Loucy (cell line): ENCODE results near the gene OXTR.

ENCODE experiments used
- H2AFZ ChIP-seq: fragments of 200-600 bp; sonication (generic); 2 replicates; pipeline ENCODE4 v1.6.0; 2016; ENCODE audit warnings: antibody characterized with exemption, mild to moderate bottlenecking, low read length, moderate library complexity
- H3F3A ChIP-seq: fragments of 200-600 bp; 2 replicates; pipeline ENCODE4 v1.6.0; 2016; ENCODE audit warnings: antibody characterized with exemption, low read depth, mild to moderate bottlenecking
- H3K27me3 ChIP-seq: fragments of 200-600 bp; sonication (generic); 2 replicates; pipeline ENCODE4 v1.6.1; 2014; ENCODE audit warnings: low read length, mild to moderate bottlenecking; ENCODE audit not compliant: insufficient read depth, poor library complexity, severe bottlenecking
- H3K36me3 ChIP-seq: fragments of 200-600 bp; sonication (generic); 2 replicates; pipeline ENCODE4 v1.6.1; 2016; ENCODE audit warnings: low read length; ENCODE audit not compliant: insufficient read depth
- H3K4me1 ChIP-seq: fragments of 200-600 bp; sonication (generic); 2 replicates; pipeline ENCODE4 v1.5.1; 2014; ENCODE audit warnings: low read length, mild to moderate bottlenecking; ENCODE audit not compliant: insufficient read depth, poor library complexity, severe bottlenecking
- H3K4me2 ChIP-seq: fragments of 200-600 bp; sonication (generic); 2 replicates; pipeline ENCODE4 v1.6.0; 2014; ENCODE audit warnings: antibody characterized with exemption, low read length, low read depth, mild to moderate bottlenecking; ENCODE audit not compliant: poor library complexity, severe bottlenecking
- H3K4me3 ChIP-seq: fragments of 200-600 bp; sonication (generic); 2 replicates; pipeline ENCODE4 v1.5.1; 2014; ENCODE audit warnings: low read length, mild to moderate bottlenecking, mixed read lengths; ENCODE audit not compliant: poor library complexity, severe bottlenecking
- H3K79me2 ChIP-seq: fragments of 200-600 bp; sonication (generic); 2 replicates; pipeline ENCODE4 v1.6.1; 2014; ENCODE audit warnings: low read length; ENCODE audit not compliant: insufficient read depth
- H3K9ac ChIP-seq: fragments of 200-600 bp; sonication (generic); 2 replicates; pipeline ENCODE4 v1.6.0; 2014; ENCODE audit warnings: mild to moderate bottlenecking, low read depth, low read length, moderate library complexity; ENCODE audit not compliant: poor library complexity, severe bottlenecking
- H3K9me2 ChIP-seq: fragments of 200-600 bp; sonication (generic); replicated peaks from 2 replicates; pipeline ENCODE4 v1.6.1; 2016; ENCODE audit warnings: low read depth, low read length, mixed read lengths
- H3K9me3 ChIP-seq: fragments of 200-600 bp; sonication (generic); 2 replicates; pipeline ENCODE4 v1.6.1; 2014; ENCODE audit warnings: mild to moderate bottlenecking, antibody characterized with exemption, low read length, low read depth; ENCODE audit not compliant: insufficient read depth
- H4K20me1 ChIP-seq: fragments of 200-600 bp; sonication (generic); 2 replicates; pipeline ENCODE4 v1.6.0; 2014; ENCODE audit warnings: antibody characterized with exemption, low read length, mild to moderate bottlenecking; ENCODE audit not compliant: insufficient read depth, poor library complexity, severe bottlenecking
- EZH2phosphoT487 ChIP-seq: fragments of 200-600 bp; IDR thresholded peaks from 2 replicates; pipeline ENCODE4 v1.6.1; 2018; ENCODE audit warnings: antibody characterized with exemption, mild to moderate bottlenecking, moderate library complexity, borderline replicate concordance
- TF ChIP-seq, protein P1 (sequence below): fragments of 200-600 bp; sonication (generic); conservative IDR thresholded peaks from 2 replicates; pipeline ENCODE4 v1.5.1; 2014; ENCODE audit warnings: mild to moderate bottlenecking, antibody characterized with exemption, low read length

The OXTR gene

DNA sequence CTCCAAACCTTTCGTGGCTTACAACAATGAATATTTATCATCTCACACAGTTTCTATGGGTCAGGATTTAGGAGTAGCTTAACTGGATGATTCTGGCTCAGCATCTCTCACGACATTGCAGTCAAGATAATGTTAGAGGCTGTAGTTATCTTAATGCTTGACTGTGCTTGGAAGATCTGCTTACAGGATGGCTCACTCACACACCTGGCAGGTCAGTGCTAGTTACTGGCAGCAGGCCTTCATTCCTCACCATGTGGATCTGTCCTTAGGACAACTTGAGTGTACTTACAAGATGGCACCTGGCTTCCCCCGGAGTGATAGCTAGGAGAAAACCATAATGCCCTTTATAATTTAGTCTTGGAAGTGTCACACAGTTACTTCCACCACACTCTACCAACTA, 32.8 kb upstream of the OXTR start:
- no peak overlapping the region for H3K4me2 ChIP-seq
- H3K4me1 ChIP-seq = no peaks in the 10 kb centered on the region
- no peaks in the 10 kb centered on the region for H3K27me3 ChIP-seq
- TF ChIP-seq EZH2phosphoT487 = no peak
- TF ChIP-seq, protein P1, sequence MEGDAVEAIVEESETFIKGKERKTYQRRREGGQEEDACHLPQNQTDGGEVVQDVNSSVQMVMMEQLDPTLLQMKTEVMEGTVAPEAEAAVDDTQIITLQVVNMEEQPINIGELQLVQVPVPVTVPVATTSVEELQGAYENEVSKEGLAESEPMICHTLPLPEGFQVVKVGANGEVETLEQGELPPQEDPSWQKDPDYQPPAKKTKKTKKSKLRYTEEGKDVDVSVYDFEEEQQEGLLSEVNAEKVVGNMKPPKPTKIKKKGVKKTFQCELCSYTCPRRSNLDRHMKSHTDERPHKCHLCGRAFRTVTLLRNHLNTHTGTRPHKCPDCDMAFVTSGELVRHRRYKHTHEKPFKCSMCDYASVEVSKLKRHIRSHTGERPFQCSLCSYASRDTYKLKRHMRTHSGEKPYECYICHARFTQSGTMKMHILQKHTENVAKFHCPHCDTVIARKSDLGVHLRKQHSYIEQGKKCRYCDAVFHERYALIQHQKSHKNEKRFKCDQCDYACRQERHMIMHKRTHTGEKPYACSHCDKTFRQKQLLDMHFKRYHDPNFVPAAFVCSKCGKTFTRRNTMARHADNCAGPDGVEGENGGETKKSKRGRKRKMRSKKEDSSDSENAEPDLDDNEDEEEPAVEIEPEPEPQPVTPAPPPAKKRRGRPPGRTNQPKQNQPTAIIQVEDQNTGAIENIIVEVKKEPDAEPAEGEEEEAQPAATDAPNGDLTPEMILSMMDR = no peak
- H3K9me2 ChIP-seq = no peaks in the 10 kb centered on the region
- no peaks in the 10 kb centered on the region for H3K79me2 ChIP-seq
- no peak overlapping the region for H3K9ac ChIP-seq
- H3K36me3 ChIP-seq = no peaks in the 10 kb centered on the region
- no peak overlapping the region for H2AFZ ChIP-seq
- H3K9me3 ChIP-seq = peaks cover 3% of the 10 kb centered on the region; the same call in 1 of the 2 replicates
- no peaks in the 10 kb centered on the region for H4K20me1 ChIP-seq
- no peak overlapping the region for H3K4me3 ChIP-seq
- no peaks in the 10 kb centered on the region for H3F3A ChIP-seq

GRCh38 chr3:8800016-8800415, 30.6 kb upstream of the OXTR start:
- Histone ChIP-seq H3K36me3 (no peaks in the 10 kb centered on the region), H3K27me3 (no peaks in the 10 kb centered on the region), H4K20me1 (no peaks in the 10 kb centered on the region), H3K4me3 (no peak overlapping the region), H3K9me3 (peaks cover 3% of the 10 kb centered on the region; the same call in 1 of the 2 replicates), H3K4me2 (no peak overlapping the region), H3K4me1 (no peaks in the 10 kb centered on the region), H2AFZ (no peak overlapping the region), H3F3A (no peaks in the 10 kb centered on the region), H3K9ac (no peak overlapping the region), H3K9me2 (no peaks in the 10 kb centered on the region), H3K79me2 (no peaks in the 10 kb centered on the region)
- TF ChIP-seq, protein P1 = no peak
- no peak for TF ChIP-seq EZH2phosphoT487

- TF ChIP-seq EZH2phosphoT487 = no peak
- TF ChIP-seq, protein P1 = no peak
Observed at GRCh38 chr3:8794247-8794646, 24.8 kb upstream of the OXTR start.

More at GRCh38 chr3:8794247-8794646, 24.8 kb upstream of the OXTR start:
- no peaks in the 10 kb centered on the region for H3K27me3 ChIP-seq
- no peaks in the 10 kb centered on the region for H4K20me1 ChIP-seq
- no peaks in the 10 kb centered on the region for H3K4me1 ChIP-seq
- H3K9me2 ChIP-seq = no peaks in the 10 kb centered on the region
- H3K4me2 ChIP-seq = no peak overlapping the region
- H3K9me3 ChIP-seq = no peaks in the 10 kb centered on the region
- no peaks in the 10 kb centered on the region for H3F3A ChIP-seq
- no peak overlapping the region for H2AFZ ChIP-seq
- H3K36me3 ChIP-seq = no peaks in the 10 kb centered on the region
- H3K9ac ChIP-seq = no peak overlapping the region
- no peak overlapping the region for H3K4me3 ChIP-seq
- H3K79me2 ChIP-seq = no peaks in the 10 kb centered on the region
